CD14-positive monocyte (primary cell): ENCODE data around the gene GNG2. TPM values are rescaled to one million over a fixed set of nuclear protein-coding genes. Genes with fewer than 3 reads are reported as not detected.

ENCODE experiments used
- DNase-seq, 3 donors: peaks; one replicate each; pipeline ENCODE4 v3.0.0-alpha.2; 2011 to 2022
- H2AFZ ChIP-seq: 2 replicates; pipeline ENCODE4 v1.6.0; 2012; ENCODE audit warnings: mild to moderate bottlenecking, low read depth, low read length, inconsistent platforms; ENCODE audit not compliant: insufficient read depth, poor library complexity, severe bottlenecking
- H3K27ac ChIP-seq, 2 donors: 1 replicate in 1 of 2; 2 replicates in 1 of 2; pipeline ENCODE4 v1.5.1; 2012 to 2013; ENCODE audit warnings: low read length in 2 of 2, control low read depth in 1 of 2, inconsistent platforms in 1 of 2, low read depth in 1 of 2, mild to moderate bottlenecking in 1 of 2
- H3K27me3 ChIP-seq, 2 donors: one replicate each; pipeline versions ENCODE4 v1.6.0 to v1.6.1; 2011 to 2013; ENCODE audit warnings: low read length in 2 of 2; ENCODE audit not compliant: control insufficient read depth in 2 of 2, insufficient read depth in 2 of 2
- H3K36me3 ChIP-seq, 2 donors: replicated peaks in 1 of 2; 1 replicate in 1 of 2; 2 replicates in 1 of 2; pipeline versions ENCODE4 v1.5.1 to v1.6.1; 2012 to 2013; ENCODE audit warnings: low read length in 2 of 2, control low read depth in 1 of 2, inconsistent platforms in 1 of 2, mild to moderate bottlenecking in 1 of 2; ENCODE audit not compliant: insufficient read depth in 2 of 2, control insufficient read depth in 1 of 2
- H3K4me1 ChIP-seq, 2 donors: 1 replicate in 1 of 2; 2 replicates in 1 of 2; pipeline versions ENCODE4 v1.5.1 to v1.6.1; 2012 to 2013; ENCODE audit warnings: low read length in 2 of 2, control low read depth in 1 of 2, inconsistent platforms in 1 of 2, mild to moderate bottlenecking in 1 of 2, moderate library complexity in 1 of 2; ENCODE audit not compliant: insufficient read depth in 2 of 2, control insufficient read depth in 1 of 2
- H3K4me2 ChIP-seq: replicated peaks from 2 replicates; pipeline ENCODE3; 2012; ENCODE audit warnings: low read length, moderate library complexity, mild to moderate bottlenecking; ENCODE audit not compliant: poor library complexity, severe bottlenecking; ENCODE audit errors: extremely low read depth
- H3K4me3 ChIP-seq, 3 experiments: fragments of 200-600 bp in 1 of 3; sonication (generic) in 1 of 3; replicated peaks in 1 of 3; 1 replicate in 2 of 3; 2 replicates in 1 of 3; pipeline ENCODE4 v1.5.1; 2011 to 2013; ENCODE audit warnings: low read length in 3 of 3, mild to moderate bottlenecking in 3 of 3, control low read depth in 2 of 3, low read depth in 2 of 3, inconsistent platforms in 1 of 3, moderate library complexity in 1 of 3
- H3K79me2 ChIP-seq: 2 replicates; pipeline ENCODE4 v1.6.0; 2012; ENCODE audit warnings: mild to moderate bottlenecking, control low read depth, inconsistent platforms, low read length, moderate library complexity; ENCODE audit not compliant: insufficient read depth
- H3K9ac ChIP-seq: 2 replicates; pipeline ENCODE4 v1.6.0; 2017; ENCODE audit warnings: low read length, mild to moderate bottlenecking; ENCODE audit not compliant: insufficient read depth, poor library complexity, severe bottlenecking
- H3K9me3 ChIP-seq, 2 donors: replicated peaks in 1 of 2; 1 replicate in 1 of 2; 2 replicates in 1 of 2; pipeline versions ENCODE4 v1.5.1 to v1.6.1; 2012 to 2013; ENCODE audit warnings: low read length in 2 of 2, control low read depth in 1 of 2; ENCODE audit not compliant: control insufficient read depth in 1 of 2, insufficient read depth in 1 of 2
- H4K20me1 ChIP-seq: 2 replicates; pipeline ENCODE4 v1.6.0; 2012; ENCODE audit warnings: mild to moderate bottlenecking, low read length, control low read depth, moderate library complexity; ENCODE audit not compliant: insufficient read depth
- H3K27ac Mint-ChIP-seq, 7 donors: one replicate each; pipeline ENCODE4 v1.8.0; 2020; ENCODE audit warnings: mild to moderate bottlenecking in 7 of 7, mixed read lengths in 7 of 7, moderate library complexity in 6 of 7, inconsistent platforms in 2 of 7
- H3K27me3 Mint-ChIP-seq, 3 donors: one replicate each; pipeline ENCODE4 v1.8.0; 2021 to 2022; ENCODE audit warnings: low read depth in 3 of 3, mild to moderate bottlenecking in 3 of 3, mixed read lengths in 3 of 3, moderate library complexity in 3 of 3, inconsistent platforms in 1 of 3
- H3K36me3 Mint-ChIP-seq, 2 donors: one replicate each; pipeline ENCODE4 v1.8.0; 2020; ENCODE audit warnings: mixed read lengths in 2 of 2, inconsistent platforms in 1 of 2, mild to moderate bottlenecking in 1 of 2
- H3K4me1 Mint-ChIP-seq: one replicate; pipeline ENCODE4 v1.8.0; 2020; ENCODE audit warnings: mild to moderate bottlenecking, mixed read lengths
- H3K4me3 Mint-ChIP-seq, 2 donors: one replicate each; pipeline ENCODE4 v1.8.0; 2020; ENCODE audit warnings: mild to moderate bottlenecking in 2 of 2, mixed read lengths in 2 of 2, moderate library complexity in 1 of 2
- H3K9me3 Mint-ChIP-seq, 7 donors: one replicate each; pipeline ENCODE4 v1.8.0; 2020 to 2022; ENCODE audit warnings: mixed read lengths in 7 of 7, mild to moderate bottlenecking in 6 of 7, moderate library complexity in 6 of 7, inconsistent platforms in 2 of 7
- CTCF ChIP-seq: fragments of 200-600 bp; IDR thresholded peaks from one replicate; pipeline ENCODE4 v1.8.0; 2022; ENCODE audit warnings: antibody characterized with exemption, mild to moderate bottlenecking
- WGBS: methylation state at CpG from one replicate; pipeline ENCODE4 v1.1.5; 2013; ENCODE audit warnings: missing lambda C conversion rate; ENCODE audit not compliant: insufficient coverage; 5-methylcytosine and 5-hydroxymethylcytosine counted together
- intact Hi-C, 2 donors: fragments of 100-400 bp; cut with micrococcal nuclease; formaldehyde crosslinking; loops; one replicate each; pipeline versions ENCODE4 v1.15.0 to v1.15.1; 2023
- polyA plus RNA-seq, 3 donors: library from polyadenylated mRNA; depleted of rRNA in 1 of 3; unstranded in 2 of 3; stranded (reverse) in 1 of 3; fragments of 300-500 nt in 2 of 3; fragments of >200 nt in 1 of 3; fragmentation: Illumina TruSeq in 2 of 3; gene quantifications; 1 replicate in 2 of 3; 2 replicates in 1 of 3; pipeline ENCODE4 v1.2.3, GENCODE V29; 2012 to 2021

GNG2 gene
- polyA plus RNA-seq, 3 donors: 42.7 to 151 (median 146) TPM

DNA sequence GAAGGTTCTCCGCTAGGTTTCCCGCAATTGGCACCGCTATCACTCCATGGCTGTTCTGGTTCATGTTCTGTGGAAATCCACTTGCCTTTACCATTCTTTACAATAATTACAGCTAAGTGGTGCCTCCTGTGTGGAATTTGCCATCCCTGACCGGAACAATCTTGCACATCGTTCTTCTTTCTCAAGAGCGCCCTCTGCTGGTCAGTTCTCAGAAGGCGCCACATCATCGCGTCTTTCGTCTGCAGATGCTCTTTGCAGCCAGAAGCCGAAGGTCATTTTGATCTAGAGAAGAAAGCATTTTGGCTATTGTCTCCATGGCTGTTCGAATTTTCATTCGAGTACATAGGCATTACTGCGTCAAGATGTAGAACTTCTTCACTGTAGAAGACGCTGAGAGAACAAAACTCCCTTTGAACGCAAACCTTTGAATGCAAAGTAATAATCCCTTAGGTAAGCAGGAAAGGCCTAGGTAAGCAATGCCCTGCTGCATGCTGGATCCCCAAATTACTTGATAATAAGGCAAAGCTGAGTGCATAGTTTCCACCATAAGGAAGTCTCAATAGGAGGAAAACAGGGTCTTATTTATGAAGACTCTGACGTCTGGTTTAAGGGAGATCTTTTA, 118.8 kb downstream of the GNG2 start:
- Histone ChIP-seq H3K27me3 (peaks cover 0 to 2% of the 10 kb centered on the region in 2 donors), H3K4me3 (no peak overlapping the region), H3K4me2 (no peak overlapping the region), H3K9ac (no peak overlapping the region), H2AFZ (no peak overlapping the region), H3K79me2 (no peaks in the 10 kb centered on the region), H3K4me1 (no peaks in the 10 kb centered on the region), H4K20me1 (no peaks in the 10 kb centered on the region), H3K36me3 (no peaks in the 10 kb centered on the region), H3K9me3 (peaks cover 11% of the 10 kb centered on the region in 2 donors), H3K27ac (no peak overlapping the region)
- TF ChIP-seq CTCF: peak; percentile 93
- Mint-ChIP-seq H3K9me3 (peaks cover 6 to 11% (median 10%) of the 10 kb centered on the region in 7 donors), H3K36me3 (peaks cover 0 to 5% of the 10 kb centered on the region in 2 donors), H3K4me3 (no peak overlapping the region), H3K4me1 (peaks cover 4% of the 10 kb centered on the region), H3K27ac (no peak overlapping the region), H3K27me3 (peaks cover 2 to 7% (median 2%) of the 10 kb centered on the region in 3 donors)
- intact Hi-C loops: loop anchor here in 1 of 2 donors (10.0 kb wide), 1 partner anchor 194 kb away; no protein-coding TSS in a partner anchor
- DNase-seq: peak; percentile 70 to 79 (median 73)
- whole genome bisulfite sequencing: 33% methylated on average over 13 of the region's 17 CpGs

GRCh38 chr14:51981218-51981854, 120.9 kb downstream of the GNG2 start:
- Histone ChIP-seq H4K20me1 (no peaks in the 10 kb centered on the region), H3K36me3 (no peaks in the 10 kb centered on the region), H3K4me1 (no peaks in the 10 kb centered on the region), H3K4me2 (no peak overlapping the region), H3K4me3 (no peak overlapping the region), H3K9ac (no peak overlapping the region), H3K9me3 (peaks cover 13 to 16% of the 10 kb centered on the region in 2 donors), H3K27me3 (peaks cover 0 to 2% of the 10 kb centered on the region in 2 donors), H3K27ac (no peak overlapping the region), H3K79me2 (no peaks in the 10 kb centered on the region), H2AFZ (no peak overlapping the region)
- intact Hi-C loops: loop anchor here (5.0 to 10.0 kb wide), 2 partner anchors 327 to 329 kb away; partner anchors contain the start of gene FRMD6 (in 2 of the 2)
- DNase-seq: no peak
- Mint-ChIP-seq H3K4me3 (no peak overlapping the region), H3K36me3 (peaks cover 0 to 5% of the 10 kb centered on the region in 2 donors), H3K4me1 (peaks cover 4% of the 10 kb centered on the region), H3K27ac (no peak overlapping the region), H3K9me3 (peaks cover 13 to 20% (median 14%) of the 10 kb centered on the region in 7 donors), H3K27me3 (peaks cover 2 to 7% (median 2%) of the 10 kb centered on the region in 3 donors)
- no peak for TF ChIP-seq CTCF
- 100% methylated on average over 3 of the region's 4 CpGs for WGBS
